Transverse colon (tissue), 3 donors: Measurements from ENCODE around the gene EID3.

ENCODE experiments used
- POLR2A ChIP-seq: fragments of 450-650 bp; IDR thresholded peaks from one replicate; pipeline ENCODE4 v1.6.1; 2016; ENCODE audit warnings: antibody characterized with exemption, mild to moderate bottlenecking, moderate library complexity
- TF ChIP-seq, protein P1 (sequence below), 5 experiments: fragments of 200-600 bp in 3 of 5; fragments of 450-650 bp in 2 of 5; sonication (generic) in 3 of 5; IDR thresholded peaks; 1 replicate in 2 of 5; 2 replicates in 3 of 5; pipeline ENCODE4 v1.5.1; 2016 to 2017; ENCODE audit warnings: antibody characterized with exemption in 5 of 5, inconsistent platforms in 3 of 5, mild to moderate bottlenecking in 2 of 5, moderate library complexity in 1 of 5

DNA sequence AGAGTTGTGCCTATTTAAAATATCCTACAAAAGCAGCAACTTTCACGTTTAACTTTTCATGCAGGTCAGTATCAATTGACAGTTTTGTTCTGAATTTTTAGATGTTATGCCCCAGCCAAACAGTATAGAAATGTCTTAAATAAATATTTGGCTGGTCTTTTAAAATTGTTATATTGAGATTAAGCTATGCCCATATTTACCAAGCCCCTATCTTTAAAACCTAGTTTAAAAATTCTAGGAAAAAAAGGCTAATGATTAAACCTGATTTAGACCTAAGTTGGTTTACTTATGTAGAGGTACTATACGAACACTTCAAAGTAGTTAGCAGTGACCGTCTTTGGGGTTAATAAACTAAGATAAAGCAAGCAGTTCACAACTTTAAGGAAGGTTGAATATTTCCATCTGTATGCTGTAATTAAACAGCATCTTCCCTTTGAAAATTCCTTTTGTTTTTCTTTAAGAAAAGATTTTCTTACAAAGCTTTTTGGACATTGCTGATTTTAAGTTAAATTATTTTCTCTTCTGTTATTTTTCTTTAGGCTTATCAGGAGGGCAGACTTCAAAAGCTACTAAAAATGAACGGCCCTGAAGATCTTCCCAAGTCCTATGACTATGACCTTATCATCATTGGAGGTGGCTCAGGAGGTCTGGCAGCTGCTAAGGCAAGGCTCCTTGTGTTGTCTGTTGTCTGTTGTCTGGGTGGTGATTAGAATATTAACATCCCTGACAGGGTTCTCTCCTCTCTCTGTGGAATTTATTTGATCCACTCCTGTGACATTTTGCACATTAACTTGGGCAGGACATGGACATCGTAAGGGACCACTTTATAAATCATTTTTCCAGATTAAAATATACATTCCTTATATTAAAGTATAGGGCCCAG lies 7.5 kb downstream of the EID3 start:
- no peak for TF ChIP-seq POLR2A
- TF ChIP-seq, protein P1, sequence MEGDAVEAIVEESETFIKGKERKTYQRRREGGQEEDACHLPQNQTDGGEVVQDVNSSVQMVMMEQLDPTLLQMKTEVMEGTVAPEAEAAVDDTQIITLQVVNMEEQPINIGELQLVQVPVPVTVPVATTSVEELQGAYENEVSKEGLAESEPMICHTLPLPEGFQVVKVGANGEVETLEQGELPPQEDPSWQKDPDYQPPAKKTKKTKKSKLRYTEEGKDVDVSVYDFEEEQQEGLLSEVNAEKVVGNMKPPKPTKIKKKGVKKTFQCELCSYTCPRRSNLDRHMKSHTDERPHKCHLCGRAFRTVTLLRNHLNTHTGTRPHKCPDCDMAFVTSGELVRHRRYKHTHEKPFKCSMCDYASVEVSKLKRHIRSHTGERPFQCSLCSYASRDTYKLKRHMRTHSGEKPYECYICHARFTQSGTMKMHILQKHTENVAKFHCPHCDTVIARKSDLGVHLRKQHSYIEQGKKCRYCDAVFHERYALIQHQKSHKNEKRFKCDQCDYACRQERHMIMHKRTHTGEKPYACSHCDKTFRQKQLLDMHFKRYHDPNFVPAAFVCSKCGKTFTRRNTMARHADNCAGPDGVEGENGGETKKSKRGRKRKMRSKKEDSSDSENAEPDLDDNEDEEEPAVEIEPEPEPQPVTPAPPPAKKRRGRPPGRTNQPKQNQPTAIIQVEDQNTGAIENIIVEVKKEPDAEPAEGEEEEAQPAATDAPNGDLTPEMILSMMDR (IDR thresholded peaks at IDR 0.05): no peak
